ENCODE measurements around the gene ZFP36. TPM values are rescaled to one million over a fixed set of nuclear protein-coding genes. Genes with fewer than 3 reads are reported as not detected.

Gene ZFP36
- total and polyA plus RNA-seq, 2 of the 8 experiments (the other 6 are each of a cell fraction or from before 2014, with no cell fraction given) = 4.0 to 10.9 TPM

GRCh38 chr19:39402346-39403300 is 4.0 kb upstream of the ZFP36 start (continued):
- TF ChIP-seq CHD7 (IDR thresholded peaks at IDR 0.05; ENCODE audit: insufficient replicate concordance, low read length) (no peak), ASH2L (IDR thresholded peaks at IDR 0.05; ENCODE audit: low read length) (peak; percentile 65), POLR2AphosphoS5 (IDR thresholded peaks at IDR 0.05; ENCODE audit: low read depth, low read length) (peak; percentile 69), YY1 (IDR thresholded peaks at IDR 0.05; ENCODE audit: low read depth, low read length) (no peak), MAX (IDR thresholded peaks at IDR 0.05) (peak; percentile 76), SP1 (IDR thresholded peaks at IDR 0.05; ENCODE audit: low read depth, low read length) (peak; percentile 58), CEBPB (IDR thresholded peaks at IDR 0.05; ENCODE audit: low read depth, low read length) (no peak), EZH2 (IDR thresholded peaks at IDR 0.05; ENCODE audit: low read depth, low read length, severe bottlenecking) (no peak), RXRA (IDR thresholded peaks at IDR 0.05; ENCODE audit: insufficient read depth, low read depth, low read length) (no peak), NANOG (IDR thresholded peaks at IDR 0.05; ENCODE audit: insufficient read depth, low read depth, low read length, poor library complexity, severe bottlenecking) (no peak)

Data from H1 (cell line).